Measurements from ENCODE around the gene DNMT3B.

DNA sequence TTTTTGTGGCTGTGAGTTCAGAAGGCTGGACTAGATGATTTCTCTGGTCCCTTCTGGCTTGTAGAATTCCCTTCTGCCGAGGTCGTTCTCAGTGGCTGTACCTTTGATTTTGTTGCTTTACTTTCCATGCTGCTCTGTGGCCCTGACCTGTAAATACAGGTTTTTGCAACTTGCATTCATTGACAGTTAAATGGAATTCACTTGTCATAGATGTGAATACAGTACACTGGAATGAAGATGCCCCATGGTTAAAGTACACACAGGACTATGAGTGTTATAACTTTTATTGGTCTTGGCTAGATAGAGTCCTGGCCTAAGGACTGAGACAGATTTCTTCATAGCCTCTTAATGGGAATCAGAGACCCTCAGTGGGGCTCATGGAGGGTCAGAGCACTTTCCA, 83.6 kb downstream of the DNMT3B start:
- TF ChIP-seq, protein P1, sequence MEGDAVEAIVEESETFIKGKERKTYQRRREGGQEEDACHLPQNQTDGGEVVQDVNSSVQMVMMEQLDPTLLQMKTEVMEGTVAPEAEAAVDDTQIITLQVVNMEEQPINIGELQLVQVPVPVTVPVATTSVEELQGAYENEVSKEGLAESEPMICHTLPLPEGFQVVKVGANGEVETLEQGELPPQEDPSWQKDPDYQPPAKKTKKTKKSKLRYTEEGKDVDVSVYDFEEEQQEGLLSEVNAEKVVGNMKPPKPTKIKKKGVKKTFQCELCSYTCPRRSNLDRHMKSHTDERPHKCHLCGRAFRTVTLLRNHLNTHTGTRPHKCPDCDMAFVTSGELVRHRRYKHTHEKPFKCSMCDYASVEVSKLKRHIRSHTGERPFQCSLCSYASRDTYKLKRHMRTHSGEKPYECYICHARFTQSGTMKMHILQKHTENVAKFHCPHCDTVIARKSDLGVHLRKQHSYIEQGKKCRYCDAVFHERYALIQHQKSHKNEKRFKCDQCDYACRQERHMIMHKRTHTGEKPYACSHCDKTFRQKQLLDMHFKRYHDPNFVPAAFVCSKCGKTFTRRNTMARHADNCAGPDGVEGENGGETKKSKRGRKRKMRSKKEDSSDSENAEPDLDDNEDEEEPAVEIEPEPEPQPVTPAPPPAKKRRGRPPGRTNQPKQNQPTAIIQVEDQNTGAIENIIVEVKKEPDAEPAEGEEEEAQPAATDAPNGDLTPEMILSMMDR (IDR thresholded peaks at IDR 0.05; ENCODE audit: low read length) = no peak
- TF ChIP-seq EZH2 (IDR thresholded peaks at IDR 0.05; ENCODE audit: borderline replicate concordance, low read length) = no peak

Data from OCI-LY1 (cell line).